ENCODE measurements around the gene RTRAF.

- TF ChIP-seq EP300 (IDR thresholded peaks at IDR 0.05) (no peak), POLR2A (IDR thresholded peaks at IDR 0.05) (no peak)
- TF ChIP-seq, protein P1, sequence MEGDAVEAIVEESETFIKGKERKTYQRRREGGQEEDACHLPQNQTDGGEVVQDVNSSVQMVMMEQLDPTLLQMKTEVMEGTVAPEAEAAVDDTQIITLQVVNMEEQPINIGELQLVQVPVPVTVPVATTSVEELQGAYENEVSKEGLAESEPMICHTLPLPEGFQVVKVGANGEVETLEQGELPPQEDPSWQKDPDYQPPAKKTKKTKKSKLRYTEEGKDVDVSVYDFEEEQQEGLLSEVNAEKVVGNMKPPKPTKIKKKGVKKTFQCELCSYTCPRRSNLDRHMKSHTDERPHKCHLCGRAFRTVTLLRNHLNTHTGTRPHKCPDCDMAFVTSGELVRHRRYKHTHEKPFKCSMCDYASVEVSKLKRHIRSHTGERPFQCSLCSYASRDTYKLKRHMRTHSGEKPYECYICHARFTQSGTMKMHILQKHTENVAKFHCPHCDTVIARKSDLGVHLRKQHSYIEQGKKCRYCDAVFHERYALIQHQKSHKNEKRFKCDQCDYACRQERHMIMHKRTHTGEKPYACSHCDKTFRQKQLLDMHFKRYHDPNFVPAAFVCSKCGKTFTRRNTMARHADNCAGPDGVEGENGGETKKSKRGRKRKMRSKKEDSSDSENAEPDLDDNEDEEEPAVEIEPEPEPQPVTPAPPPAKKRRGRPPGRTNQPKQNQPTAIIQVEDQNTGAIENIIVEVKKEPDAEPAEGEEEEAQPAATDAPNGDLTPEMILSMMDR (IDR thresholded peaks at IDR 0.05): no peak
These were observed 31.4 kb upstream of the RTRAF start for GRCh38 chr14:51957950-51958349.

Data from tibial nerve (tissue), 4 donors.